ENCODE measurements around the gene PHF21A.
A peak's percentile ranks its signal among the peaks of the same experiment; 100 is the strongest.
"Not testable (repeated sequence)": the region's sequence is repeated elsewhere in the genome, so short reads cannot be mapped to it uniquely, and the experiment has no call there.

Gene PHF21A

GRCh38 chr11:45905576-45905975 lies 215.7 kb downstream of the PHF21A start:
- not testable (repeated sequence) for DNase-seq (ENCODE audit: low read depth in 4 of 4, low spot score in 1 of 4)

GRCh38 chr11:45905095-45905494 lies 216.2 kb downstream of the PHF21A start:
- DNase-seq (ENCODE audit: low read depth in 4 of 4, low spot score in 1 of 4): no peak

GRCh38 chr11:45904309-45904915 lies 216.8 kb downstream of the PHF21A start:
- DNase-seq (ENCODE audit: low read depth in 4 of 4, low spot score in 1 of 4): no peak

- DNase-seq (ENCODE audit: low read depth in 4 of 4, low spot score in 1 of 4): no peak
Measured at GRCh38 chr11:45902452-45903380, 218.5 kb downstream of the PHF21A start.

- DNase-seq (ENCODE audit: low read depth in 4 of 4, low spot score in 1 of 4): no peak
Measured at GRCh38 chr11:45901626-45902025, 219.6 kb downstream of the PHF21A start.

- no peak for DNase-seq (ENCODE audit: low read depth in 4 of 4, low spot score in 1 of 4)
Measured at GRCh38 chr11:45900916-45901617, 220.2 kb downstream of the PHF21A start.

GRCh38 chr11:45900175-45900800 lies 221.0 kb downstream of the PHF21A start:
- not testable (repeated sequence) for DNase-seq (ENCODE audit: low read depth in 4 of 4, low spot score in 1 of 4)

- peak in 3 of 4 experiments; percentile 36 to 53 (median 40) for DNase-seq (ENCODE audit: low read depth in 4 of 4, low spot score in 1 of 4)
Measured at GRCh38 chr11:45899448-45900174, 221.6 kb downstream of the PHF21A start.

GRCh38 chr11:45899086-45899447 lies 222.2 kb downstream of the PHF21A start:
- DNase-seq (ENCODE audit: low read depth in 4 of 4, low spot score in 1 of 4): no peak

- DNase-seq (ENCODE audit: low read depth in 4 of 4, low spot score in 1 of 4): no peak
Measured at GRCh38 chr11:45897556-45897955, 223.7 kb downstream of the PHF21A start.

GRCh38 chr11:45896422-45896984 lies 224.8 kb downstream of the PHF21A start:
- no peak for DNase-seq (ENCODE audit: low read depth in 4 of 4, low spot score in 1 of 4)

- no peak for DNase-seq (ENCODE audit: low read depth in 4 of 4, low spot score in 1 of 4)
Measured at GRCh38 chr11:45895553-45896259, 225.5 kb downstream of the PHF21A start.

- no peak for DNase-seq (ENCODE audit: low read depth in 4 of 4, low spot score in 1 of 4)
Measured at GRCh38 chr11:45894555-45895247, 226.6 kb downstream of the PHF21A start.

- no peak for DNase-seq (ENCODE audit: low read depth in 4 of 4, low spot score in 1 of 4)
Measured at GRCh38 chr11:45892856-45893255, 228.4 kb downstream of the PHF21A start.

GRCh38 chr11:45890886-45891550 lies 230.2 kb downstream of the PHF21A start:
- DNase-seq (ENCODE audit: low read depth in 4 of 4, low spot score in 1 of 4): no peak

- no peak for DNase-seq (ENCODE audit: low read depth in 4 of 4, low spot score in 1 of 4)
Measured at GRCh38 chr11:45889966-45890365, 231.3 kb downstream of the PHF21A start.

- DNase-seq (ENCODE audit: low read depth in 4 of 4, low spot score in 1 of 4): no peak
Measured at GRCh38 chr11:45889555-45889954, 231.7 kb downstream of the PHF21A start.

GRCh38 chr11:45887587-45887986 lies 233.7 kb downstream of the PHF21A start:
- DNase-seq (ENCODE audit: low read depth in 4 of 4, low spot score in 1 of 4): no peak

Measured in stimulated activated CD4-positive, alpha-beta T cell treated with anti-CD3 and anti-CD28 coated beads, Interleukin-1b, Interleukin-23, amount 100 ng/mL, for 24 hours (primary cell).